Measurements from ENCODE around the gene TOP2A. TPM values are rescaled to one million over a fixed set of nuclear protein-coding genes. Genes with fewer than 3 reads are reported as not detected.

TOP2A gene
- total and polyA plus RNA-seq, 2 donors (not counting 1 experiment from before 2014, with no cell fraction given): 39.2 to 41.6 TPM

GRCh38 chr17:40461732-40462342, 44.1 kb upstream of the TOP2A start:
- Histone ChIP-seq H3K9ac (ENCODE audit: insufficient read depth, low read length) (no peak overlapping the region), H3K79me2 (ENCODE audit: control insufficient read depth, insufficient read depth, low read length) (no peaks in the 10 kb centered on the region), H3K4me1 (ENCODE audit: control insufficient read depth, extremely low read depth, insufficient read depth, low read length) (peaks cover 47% of the 10 kb centered on the region), H3K4me2 (ENCODE audit: extremely low read depth, insufficient read depth, low read length) (no peak overlapping the region), H2AFZ (ENCODE audit: low read length) (no peak overlapping the region), H3K27ac (ENCODE audit: insufficient read depth, low read length) (peak overlapping the region; percentile 38), H3K36me3 (ENCODE audit: control insufficient read depth, insufficient read depth, low read length) (peaks cover 15% of the 10 kb centered on the region), H3K27me3 (ENCODE audit: control insufficient read depth, insufficient read depth, low read length) (no peaks in the 10 kb centered on the region), H3K4me3 (replicated peaks in 1 of 4; ENCODE audit: control extremely low read depth in 1 of 4, insufficient read depth in 1 of 4, low read depth in 3 of 4, low read length in 4 of 4) (no peak overlapping the region), H4K20me1 (ENCODE audit: control insufficient read depth, extremely low read depth, insufficient read depth, low read length) (no peaks in the 10 kb centered on the region), H3K9me3 (ENCODE audit: control insufficient read depth, insufficient read depth, low read depth, low read length) (no peaks in the 10 kb centered on the region)
- TF ChIP-seq CTCF (conservative IDR thresholded peaks at IDR 0.05 in 1 of 2, IDR thresholded peaks at IDR 0.05 in 1 of 2; ENCODE audit: low read depth in 1 of 2, low read length in 2 of 2): no peak
- no peak for TF ChIP-seq EZH2 (IDR thresholded peaks at IDR 0.05; ENCODE audit: low read length, missing control alignments)
- peak in 1 of 2 donors; percentile 48 for DNase-seq (ENCODE audit: low read depth in 2 of 2)

- Histone ChIP-seq H4K20me1 (ENCODE audit: control insufficient read depth, extremely low read depth, insufficient read depth, low read length) (no peaks in the 10 kb centered on the region), H2AFZ (ENCODE audit: low read length) (no peak overlapping the region), H3K4me2 (ENCODE audit: extremely low read depth, insufficient read depth, low read length) (no peak overlapping the region), H3K9me3 (ENCODE audit: control insufficient read depth, insufficient read depth, low read depth, low read length) (no peaks in the 10 kb centered on the region), H3K36me3 (ENCODE audit: control insufficient read depth, insufficient read depth, low read length) (peaks cover 22% of the 10 kb centered on the region), H3K4me1 (ENCODE audit: control insufficient read depth, extremely low read depth, insufficient read depth, low read length) (peaks cover 54% of the 10 kb centered on the region), H3K9ac (ENCODE audit: insufficient read depth, low read length) (no peak overlapping the region), H3K79me2 (ENCODE audit: control insufficient read depth, insufficient read depth, low read length) (no peaks in the 10 kb centered on the region), H3K27me3 (ENCODE audit: control insufficient read depth, insufficient read depth, low read length) (no peaks in the 10 kb centered on the region), H3K4me3 (replicated peaks in 1 of 4; ENCODE audit: control extremely low read depth in 1 of 4, insufficient read depth in 1 of 4, low read depth in 3 of 4, low read length in 4 of 4) (no peak overlapping the region), H3K27ac (ENCODE audit: insufficient read depth, low read length) (peak overlapping the region; percentile 38)
- no peak for TF ChIP-seq CTCF (conservative IDR thresholded peaks at IDR 0.05 in 1 of 2, IDR thresholded peaks at IDR 0.05 in 1 of 2; ENCODE audit: low read depth in 1 of 2, low read length in 2 of 2)
- TF ChIP-seq EZH2 (IDR thresholded peaks at IDR 0.05; ENCODE audit: low read length, missing control alignments): no peak
- peak in 1 of 2 donors; percentile 72 for DNase-seq (ENCODE audit: low read depth in 2 of 2)
Observed at GRCh38 chr17:40460968-40461731, 43.5 kb upstream of the TOP2A start.

DNA sequence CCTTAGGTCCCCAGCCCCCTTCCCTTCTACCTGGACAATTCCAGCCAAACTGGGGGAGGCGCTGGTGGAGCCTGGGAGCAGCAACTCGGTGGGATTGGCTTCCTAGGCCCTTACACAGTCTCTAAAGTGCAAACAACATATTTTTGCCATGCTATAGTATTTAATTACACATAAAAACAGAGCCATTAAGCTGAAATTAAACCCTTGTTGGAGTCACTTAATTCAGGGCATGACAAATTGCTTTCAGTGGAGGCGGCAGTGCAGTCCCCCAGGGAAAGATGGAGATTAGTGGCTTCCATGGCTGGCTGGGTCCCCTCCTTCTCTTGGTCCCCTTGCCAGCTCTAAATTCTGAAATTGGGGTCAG, 42.9 kb upstream of the TOP2A start:
- no peak overlapping the region for H3K4me3 ChIP-seq (replicated peaks in 1 of 4; ENCODE audit: control extremely low read depth in 1 of 4, insufficient read depth in 1 of 4, low read depth in 3 of 4, low read length in 4 of 4)
- no peaks in the 10 kb centered on the region for H3K9me3 ChIP-seq (ENCODE audit: control insufficient read depth, insufficient read depth, low read depth, low read length)
- peak in 1 of 2 donors; percentile 28 for DNase-seq (ENCODE audit: low read depth in 2 of 2)
- H3K79me2 ChIP-seq (ENCODE audit: control insufficient read depth, insufficient read depth, low read length): no peaks in the 10 kb centered on the region
- H3K27ac ChIP-seq (ENCODE audit: insufficient read depth, low read length): no peak overlapping the region
- no peaks in the 10 kb centered on the region for H4K20me1 ChIP-seq (ENCODE audit: control insufficient read depth, extremely low read depth, insufficient read depth, low read length)
- H3K4me1 ChIP-seq (ENCODE audit: control insufficient read depth, extremely low read depth, insufficient read depth, low read length): peaks cover 59% of the 10 kb centered on the region
- peaks cover 24% of the 10 kb centered on the region for H3K36me3 ChIP-seq (ENCODE audit: control insufficient read depth, insufficient read depth, low read length)
- H3K9ac ChIP-seq (ENCODE audit: insufficient read depth, low read length): no peak overlapping the region
- TF ChIP-seq CTCF (conservative IDR thresholded peaks at IDR 0.05 in 1 of 2, IDR thresholded peaks at IDR 0.05 in 1 of 2; ENCODE audit: low read depth in 1 of 2, low read length in 2 of 2): no peak
- no peak for TF ChIP-seq EZH2 (IDR thresholded peaks at IDR 0.05; ENCODE audit: low read length, missing control alignments)
- no peaks in the 10 kb centered on the region for H3K27me3 ChIP-seq (ENCODE audit: control insufficient read depth, insufficient read depth, low read length)
- H2AFZ ChIP-seq (ENCODE audit: low read length): no peak overlapping the region
- no peak overlapping the region for H3K4me2 ChIP-seq (ENCODE audit: extremely low read depth, insufficient read depth, low read length)
